RCC 7860 (cell line): ENCODE measurements around the gene ATP2C2.
"Not testable (repeated sequence)": the region's sequence is repeated elsewhere in the genome, so short reads cannot be mapped to it uniquely, and the experiment has no call there.

Source experiments
- DNase-seq: peaks from one replicate; pipeline ENCODE4 v3.0.0-alpha.2; 2015; ENCODE audit warnings: low spot score
- FAIRE-seq: peaks from 2 replicates; lab custom pipeline; 2012; peaks lifted over from hg19 to GRCh38; lab: Jason Lieb, UNC

The ATP2C2 gene

GRCh38 chr16:84340325-84341040, 27.9 kb upstream of the ATP2C2 start:
- FAIRE-seq (no peak), DNase-seq (no peak)

GRCh38 chr16:84341528-84342295, 26.6 kb upstream of the ATP2C2 start:
- no peak for DNase-seq
- no peak for FAIRE-seq

GRCh38 chr16:84343800-84344199, 24.5 kb upstream of the ATP2C2 start:
- DNase-seq, FAIRE-seq: not testable (repeated sequence)

GRCh38 chr16:84344781-84345180, 23.6 kb upstream of the ATP2C2 start:
- no peak for DNase-seq
- no peak for FAIRE-seq

- FAIRE-seq (no peak), DNase-seq (no peak)
Measured at GRCh38 chr16:84347161-84347560, 21.2 kb upstream of the ATP2C2 start.

GRCh38 chr16:84348386-84348888, 19.9 kb upstream of the ATP2C2 start:
- no peak for FAIRE-seq
- no peak for DNase-seq

GRCh38 chr16:84349862-84350684, 18.3 kb upstream of the ATP2C2 start:
- FAIRE-seq (no peak), DNase-seq (no peak)

GRCh38 chr16:84350685-84351400, 17.5 kb upstream of the ATP2C2 start:
- FAIRE-seq (no peak), DNase-seq (no peak)

GRCh38 chr16:84351630-84352029, 16.7 kb upstream of the ATP2C2 start:
- no peak for DNase-seq
- FAIRE-seq: no peak

GRCh38 chr16:84354306-84354705, 14.0 kb upstream of the ATP2C2 start:
- DNase-seq (no peak), FAIRE-seq (no peak)

- DNase-seq (no peak), FAIRE-seq (no peak)
Measured at GRCh38 chr16:84355149-84355548, 13.2 kb upstream of the ATP2C2 start.

- FAIRE-seq (no peak), DNase-seq (no peak)
Measured at GRCh38 chr16:84356176-84356575, 12.2 kb upstream of the ATP2C2 start.

GRCh38 chr16:84356591-84357116, 11.7 kb upstream of the ATP2C2 start:
- no peak for FAIRE-seq
- no peak for DNase-seq

GRCh38 chr16:84357191-84357651, 11.1 kb upstream of the ATP2C2 start:
- peak; percentile 87 for DNase-seq

GRCh38 chr16:84358601-84359295, 9.6 kb upstream of the ATP2C2 start:
- FAIRE-seq: no peak
- no peak for DNase-seq

More at GRCh38 chr16:84357191-84357651, 11.1 kb upstream of the ATP2C2 start:
- peak; percentile 95 for FAIRE-seq

- DNase-seq (no peak), FAIRE-seq (no peak)
Measured at GRCh38 chr16:84359326-84359725, 9.0 kb upstream of the ATP2C2 start.

GRCh38 chr16:84360170-84360569, 8.2 kb upstream of the ATP2C2 start:
- peak; percentile 29 for FAIRE-seq
- DNase-seq: peak; percentile 76

- FAIRE-seq (no peak), DNase-seq (no peak)
Measured at GRCh38 chr16:84360748-84361147, 7.6 kb upstream of the ATP2C2 start.

- FAIRE-seq: peak; percentile 79
- DNase-seq: peak; percentile 61
Measured at GRCh38 chr16:84361546-84361945, 6.8 kb upstream of the ATP2C2 start.
